SH-SY5Y (cell line): ENCODE results near the gene PPP1R16B.

Experiments
- GATA2 ChIP-seq: IDR thresholded peaks from 2 replicates; pipeline ENCODE4 v1.6.1; 2011; ENCODE audit warnings: mild to moderate bottlenecking, low read depth, low read length
- GATA3 ChIP-seq: IDR thresholded peaks from 2 replicates; pipeline ENCODE4 v1.6.1; 2011; ENCODE audit warnings: low read depth, mild to moderate bottlenecking, low read length, moderate library complexity

Gene PPP1R16B

DNA sequence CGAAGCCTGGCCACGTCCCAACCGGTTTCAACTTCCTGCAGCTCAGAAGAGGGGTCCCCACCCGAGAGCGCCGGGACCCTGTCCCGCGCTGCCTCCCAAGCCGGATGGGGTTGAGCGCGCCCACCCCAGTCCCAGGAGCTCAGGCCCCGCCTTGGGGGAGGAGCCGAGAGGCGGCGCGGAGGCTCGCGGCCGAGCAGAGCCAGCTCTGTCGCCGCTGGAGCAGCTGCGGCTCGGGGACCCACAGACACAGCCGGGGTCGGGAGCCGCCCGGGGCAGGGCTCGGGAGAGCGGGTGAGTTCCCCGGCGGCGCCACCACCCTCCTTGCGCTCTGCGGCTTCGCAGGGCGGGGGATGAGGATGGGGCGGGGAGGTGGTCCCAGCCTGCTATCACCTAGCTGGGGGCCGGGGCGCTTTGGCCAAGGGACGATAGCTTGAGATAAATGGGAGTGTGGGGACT, at the start of gene PPP1R16B:
Gene PPP1R16B, plus strand, starts transcription at position 196 of the 456 bp plus-strand sequence. CDS start 30,229 bp downstream, outside the sequence.
- no peak for TF ChIP-seq GATA3
- TF ChIP-seq GATA2 = no peak

DNA sequence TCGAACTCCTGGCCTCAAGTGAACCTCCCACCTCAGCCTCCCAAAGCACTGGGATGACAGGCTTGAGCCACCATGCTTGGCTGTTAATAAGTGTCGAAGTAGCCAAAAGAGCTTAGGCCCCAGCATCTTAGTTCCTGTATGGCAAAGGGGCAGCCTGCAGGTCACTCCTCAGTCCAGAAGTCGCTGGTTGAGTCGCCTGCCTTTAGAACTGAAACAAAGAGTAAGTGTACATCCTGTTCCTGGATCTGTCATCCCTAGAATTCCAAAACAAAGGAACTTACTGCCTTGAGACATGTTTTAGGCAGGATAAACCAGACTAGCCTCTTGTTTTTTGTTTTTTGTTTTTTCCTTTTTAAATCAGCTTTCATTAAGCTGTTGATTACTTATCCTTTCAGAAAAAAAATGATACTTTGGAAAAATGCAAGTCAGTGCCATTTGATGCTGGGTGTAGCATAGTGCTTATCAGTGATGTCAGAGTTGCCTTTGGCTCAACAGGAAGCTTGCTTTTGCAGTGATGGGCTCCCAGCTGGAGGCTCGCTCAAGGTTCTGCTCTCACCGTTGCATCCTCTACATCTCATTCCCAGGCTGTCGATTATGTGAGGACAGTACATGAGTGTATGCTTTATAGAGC, 48.2 kb upstream of the PPP1R16B start:
- TF ChIP-seq GATA2 (no peak), GATA3 (no peak)

GRCh38 chr20:38759106-38759505, 46.4 kb upstream of the PPP1R16B start:
- TF ChIP-seq GATA3 (no peak), GATA2 (no peak)

DNA sequence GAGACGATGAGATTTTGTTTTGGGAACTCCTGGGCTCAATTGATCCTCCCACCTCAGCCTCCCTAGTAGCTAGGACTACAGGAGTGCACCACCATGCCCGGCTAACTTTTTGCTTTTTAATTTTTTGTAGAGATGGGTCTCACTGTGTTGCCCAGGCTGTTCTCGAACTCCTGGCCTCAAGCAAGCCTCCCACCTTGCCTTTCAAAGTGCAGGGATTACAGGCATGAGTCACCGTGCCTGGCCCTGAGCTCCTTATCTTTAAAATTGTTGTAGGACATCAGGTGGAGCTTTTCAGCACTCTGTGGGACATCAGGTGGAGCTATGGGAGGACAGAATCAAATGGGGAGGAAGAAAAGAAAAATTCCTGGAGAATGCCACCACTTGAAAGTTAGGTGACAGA, 44.5 kb upstream of the PPP1R16B start:
- TF ChIP-seq GATA3 (no peak), GATA2 (no peak)

GRCh38 chr20:38762174-38762573, 43.3 kb upstream of the PPP1R16B start:
- TF ChIP-seq GATA2 = no peak
- TF ChIP-seq GATA3 = no peak

DNA sequence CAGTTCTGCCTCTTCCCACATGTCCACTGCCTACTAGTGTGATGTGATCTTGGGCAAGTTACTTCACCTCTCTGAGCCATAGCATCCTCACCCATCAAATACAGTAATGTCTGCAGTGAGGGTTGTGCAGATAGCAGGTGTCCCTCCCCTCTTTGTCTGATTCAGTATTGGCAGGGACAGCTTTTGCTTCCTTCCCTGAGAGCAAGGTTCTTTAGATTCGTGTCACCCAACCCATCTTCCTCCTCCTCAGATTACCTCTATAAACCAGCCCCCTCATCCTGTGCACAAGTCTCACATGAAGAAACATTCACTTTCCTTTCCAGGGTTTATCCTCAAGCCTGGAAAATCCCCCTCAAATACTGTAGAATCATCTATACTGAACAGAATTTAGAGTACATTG, 41.9 kb upstream of the PPP1R16B start:
- no peak for TF ChIP-seq GATA3
- no peak for TF ChIP-seq GATA2

- TF ChIP-seq GATA3 = no peak
- no peak for TF ChIP-seq GATA2
These were observed 40.8 kb upstream of the PPP1R16B start for GRCh38 chr20:38764567-38765318.

GRCh38 chr20:38766071-38766470, 39.4 kb upstream of the PPP1R16B start:
- TF ChIP-seq GATA2 = no peak
- TF ChIP-seq GATA3 = no peak

DNA sequence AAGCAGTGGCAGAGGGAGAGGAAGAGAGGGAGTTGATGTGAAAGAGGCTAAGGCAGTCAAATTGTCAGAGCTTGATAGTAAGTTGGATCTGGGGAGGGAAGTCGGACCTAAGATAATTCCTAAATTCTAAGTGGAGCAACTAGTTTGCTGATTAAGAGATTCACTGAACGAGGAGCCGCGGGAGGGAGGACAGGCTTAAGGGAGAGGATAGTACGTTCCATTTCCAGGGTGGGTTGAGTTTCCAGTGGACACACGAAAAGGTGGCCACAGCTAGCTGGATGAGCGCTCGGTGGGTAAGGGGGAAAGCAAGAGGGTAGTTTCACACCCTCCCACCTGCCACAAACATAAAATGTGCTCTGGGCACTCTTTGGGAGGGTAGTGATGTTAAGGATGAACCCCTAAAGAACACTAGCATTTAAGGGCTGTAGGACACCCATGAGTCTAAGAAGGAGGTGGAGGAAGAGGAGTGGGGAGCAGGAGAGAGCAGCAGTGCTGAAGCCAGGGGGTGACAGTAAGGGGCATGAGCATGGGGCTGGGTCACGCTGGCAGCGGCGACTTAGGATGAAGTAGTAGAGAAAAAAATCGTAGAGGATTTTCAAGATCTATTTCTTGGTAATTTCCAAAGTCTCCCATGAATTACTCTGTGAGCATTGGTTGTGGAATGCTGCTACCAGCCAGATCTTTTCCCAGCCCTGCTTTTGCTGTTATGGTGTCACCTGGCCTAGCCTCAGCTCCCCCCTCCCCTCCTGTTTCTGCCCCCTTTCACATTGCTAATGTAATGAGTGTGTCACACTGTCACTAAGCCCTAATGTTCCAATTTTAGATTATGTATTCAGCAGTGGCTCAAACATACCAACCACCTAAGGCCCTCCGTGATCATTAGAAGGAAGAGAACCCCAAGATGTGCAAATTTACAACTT, 35.9 kb upstream of the PPP1R16B start:
- TF ChIP-seq GATA2 = no peak
- no peak for TF ChIP-seq GATA3

DNA sequence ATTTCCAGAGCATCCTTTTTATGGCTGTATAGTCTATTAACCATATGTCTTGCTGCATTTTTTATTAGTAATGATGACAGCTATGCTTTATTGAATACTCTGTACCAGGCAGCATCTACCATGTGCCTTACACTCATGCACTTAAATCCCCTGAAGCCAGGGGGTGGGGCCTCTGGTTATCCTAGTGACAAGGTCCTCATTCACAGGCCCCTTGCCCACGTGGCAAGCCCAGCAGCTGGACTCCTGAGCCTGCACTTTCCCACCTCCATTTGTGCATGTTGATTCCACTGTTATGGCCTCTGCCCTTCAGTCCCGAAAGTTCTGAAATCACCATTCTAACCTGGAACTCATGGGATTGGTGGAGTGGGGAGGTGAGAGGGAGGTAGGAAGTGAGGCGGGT, 35.0 kb upstream of the PPP1R16B start:
- TF ChIP-seq GATA3 = no peak

DNA sequence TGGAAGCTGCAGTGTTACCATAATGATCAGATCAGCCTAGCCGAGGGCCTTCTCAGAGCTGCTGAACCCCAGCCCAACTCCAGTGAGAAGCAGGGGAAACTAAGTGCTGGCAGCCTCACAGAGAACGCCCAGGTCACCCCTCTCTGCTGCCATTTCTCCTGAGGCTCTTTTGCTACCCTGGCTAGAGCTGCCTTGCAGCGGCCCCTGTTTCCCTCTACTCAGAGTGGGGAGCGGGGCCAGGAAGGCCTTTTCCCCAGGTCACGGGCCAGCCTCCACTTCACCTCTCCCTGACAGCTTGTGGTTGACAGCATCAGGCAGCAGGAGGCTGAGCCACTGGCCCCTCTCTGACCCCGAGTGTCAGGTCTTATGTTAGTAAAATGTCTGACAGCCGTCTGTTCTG, 34.5 kb upstream of the PPP1R16B start:
- no peak for TF ChIP-seq GATA3
- no peak for TF ChIP-seq GATA2

DNA sequence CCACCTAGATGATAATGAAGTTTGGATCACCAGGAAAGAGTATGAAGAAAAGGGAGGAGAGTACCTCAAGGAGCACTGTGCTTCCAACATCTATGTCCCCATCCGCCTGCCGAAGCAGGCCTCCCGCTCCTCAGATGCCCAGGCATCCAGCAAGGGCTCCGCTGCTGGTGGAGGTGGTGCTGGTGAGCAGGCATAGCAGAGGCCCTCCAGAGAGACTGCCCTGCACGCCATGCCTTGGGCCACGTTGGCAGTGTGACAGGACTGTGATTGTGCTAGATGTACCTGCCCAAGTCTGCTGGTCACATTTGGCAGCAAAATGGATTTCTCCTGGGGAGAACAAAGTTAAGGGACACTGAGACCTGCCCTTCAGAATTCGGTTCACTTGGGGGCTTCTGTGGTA, 33.9 kb upstream of the PPP1R16B start:
- TF ChIP-seq GATA3 (no peak), GATA2 (no peak)

DNA sequence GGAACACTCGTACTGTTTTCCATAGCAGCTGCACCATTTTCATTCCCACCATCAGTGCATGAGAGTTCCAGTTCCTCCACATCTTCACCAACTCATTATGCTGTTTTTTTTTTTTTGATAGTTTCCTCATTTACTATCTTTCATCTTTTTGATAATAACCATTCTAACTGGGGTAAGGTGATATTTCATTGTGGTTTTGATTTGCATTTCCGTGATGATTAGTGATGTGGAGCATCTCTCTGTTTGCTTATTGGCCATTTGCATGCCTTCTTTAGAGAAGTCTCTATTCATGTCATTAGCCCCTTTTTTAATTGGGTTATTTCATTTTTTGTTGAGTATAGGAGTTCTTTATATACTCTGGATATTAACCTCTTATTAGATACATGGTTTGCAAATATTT, 31.3 kb upstream of the PPP1R16B start:
- TF ChIP-seq GATA2 = no peak
- TF ChIP-seq GATA3 = no peak

- TF ChIP-seq GATA2 (no peak), GATA3 (no peak)
These were observed 29.1 kb upstream of the PPP1R16B start for GRCh38 chr20:38776363-38776762.
